NT2/D1 (cell line): ENCODE results near the gene SLC30A1.

Experiments
- SUZ12 ChIP-seq: IDR thresholded peaks from 2 replicates; pipeline ENCODE4 v1.6.1; 2011; ENCODE audit not compliant: insufficient read length, insufficient read depth; ENCODE audit errors: extremely low read depth
- YY1 ChIP-seq: IDR thresholded peaks from 2 replicates; pipeline ENCODE4 v1.6.1; 2011; ENCODE audit not compliant: insufficient read length, insufficient read depth
- ZNF274 ChIP-seq: IDR thresholded peaks from 2 replicates; pipeline ENCODE4 v1.6.1; 2011; ENCODE audit warnings: mild to moderate bottlenecking, low read depth, low read length

DNA sequence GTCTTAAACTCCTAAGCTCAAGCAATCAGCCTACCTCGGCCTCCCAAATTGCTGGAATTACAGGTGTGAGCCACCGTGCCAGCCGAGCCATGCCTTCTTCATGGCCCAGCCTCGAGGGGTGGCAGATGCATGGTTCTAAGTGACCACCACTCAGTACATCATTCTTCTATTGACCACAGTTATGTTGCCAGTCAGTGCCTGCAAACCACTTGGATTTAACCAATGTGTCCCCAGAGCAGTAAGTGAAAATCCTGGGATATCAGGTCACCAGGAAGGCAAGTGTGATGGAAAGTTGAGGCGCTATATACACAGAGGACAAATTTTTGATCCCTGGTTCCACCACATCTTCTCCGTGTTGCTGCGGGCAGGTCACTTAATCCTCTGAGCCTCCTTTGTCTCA lies 50.0 kb downstream of the SLC30A1 start:
- no peak for TF ChIP-seq ZNF274
- no peak for TF ChIP-seq YY1
- no peak for TF ChIP-seq SUZ12
